CD4-positive, alpha-beta T cell treated with Interleukin-4 for 4 hours (primary cell): Measurements from ENCODE around the gene ZBTB46.

Source experiments
- DNase-seq: peaks from one replicate; pipeline ENCODE4 v3.0.0-alpha.2; 2020

Gene ZBTB46

DNA sequence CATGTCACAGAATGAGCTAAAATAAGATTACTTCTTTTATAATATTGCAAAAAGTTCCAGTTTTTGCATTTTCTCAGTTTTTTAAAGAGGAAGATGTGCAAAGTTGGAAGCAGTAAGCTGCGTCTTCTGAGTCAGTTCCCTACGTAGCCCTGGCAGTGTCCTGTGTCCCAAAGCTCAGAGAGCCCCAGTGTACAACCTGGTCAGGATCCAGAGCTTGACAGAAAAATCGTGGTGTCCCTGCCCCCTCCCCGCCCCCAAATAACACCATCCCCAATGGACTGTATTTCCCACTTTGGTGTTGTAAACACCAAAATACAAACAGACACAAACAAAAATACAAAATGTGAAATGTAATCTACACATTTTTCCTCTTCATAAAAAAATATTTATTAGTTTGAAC, 86.9 kb downstream of the ZBTB46 start:
- DNase-seq = no peak

DNA sequence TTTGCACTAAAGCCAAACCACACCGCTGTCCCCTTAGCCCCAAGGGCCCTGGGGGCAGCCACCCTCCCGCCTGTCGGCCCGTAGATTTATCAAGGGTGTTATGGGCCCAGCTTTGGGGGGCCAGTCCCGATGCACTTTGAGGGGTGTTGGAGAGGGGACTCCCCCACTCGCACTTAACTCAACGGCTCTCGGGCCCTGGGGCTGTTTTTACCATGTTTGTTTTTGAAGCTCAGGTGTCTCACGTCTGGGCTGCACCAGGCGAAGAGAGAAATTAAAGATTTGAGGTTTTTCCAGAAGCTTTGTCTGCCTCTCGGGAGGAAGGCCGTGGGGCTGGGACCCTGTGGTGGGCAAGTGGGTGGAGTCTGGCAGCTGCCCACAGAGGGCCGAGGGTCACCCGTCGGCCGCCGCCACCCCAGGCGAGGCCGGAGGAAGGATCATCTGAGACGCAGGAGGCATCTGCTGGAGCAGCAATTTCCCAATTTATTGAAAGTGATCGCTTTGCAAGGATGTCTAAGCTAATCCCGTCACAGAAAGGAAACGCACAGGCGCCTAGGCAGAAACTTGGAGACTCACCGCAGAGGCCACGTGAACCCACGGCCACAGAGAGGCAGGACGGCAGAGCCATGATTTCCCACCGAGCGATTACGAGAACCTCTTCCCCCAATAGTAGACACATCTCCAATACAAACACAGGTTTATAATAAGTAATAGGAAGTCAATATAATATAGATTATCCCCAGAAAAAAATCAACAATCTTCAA, 87.7 kb downstream of the ZBTB46 start:
- DNase-seq = no peak

DNA sequence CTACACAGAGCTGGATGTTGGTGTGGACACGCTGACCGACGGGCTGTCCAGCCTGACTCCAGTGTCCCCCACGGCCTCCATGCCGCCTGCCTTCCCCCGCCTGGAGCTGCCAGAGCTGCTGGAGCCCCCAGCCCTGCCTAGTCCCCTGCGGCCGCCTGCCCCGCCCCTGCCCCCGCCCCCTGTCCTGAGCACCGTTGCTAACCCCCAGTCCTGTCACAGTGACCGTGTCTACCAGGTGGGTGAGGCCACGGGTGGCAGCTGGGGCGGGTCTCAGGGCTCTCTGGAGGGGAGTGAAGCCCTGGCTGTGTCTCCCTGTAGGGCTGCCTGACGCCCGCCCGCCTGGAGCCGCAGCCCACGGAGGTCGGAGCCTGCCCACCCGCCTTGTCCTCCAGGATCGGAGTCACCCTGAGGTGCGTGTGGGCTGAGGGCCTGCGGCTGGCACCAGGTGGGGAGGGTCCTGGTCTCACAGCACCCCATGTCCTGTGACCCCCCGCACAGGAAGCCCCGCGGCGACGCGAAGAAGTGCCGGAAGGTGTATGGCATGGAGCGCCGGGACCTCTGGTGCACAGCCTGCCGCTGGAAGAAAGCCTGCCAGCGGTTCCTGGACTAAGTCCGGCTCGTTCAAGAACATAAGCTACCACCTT, 88.6 kb downstream of the ZBTB46 start:
- no peak for DNase-seq

DNA sequence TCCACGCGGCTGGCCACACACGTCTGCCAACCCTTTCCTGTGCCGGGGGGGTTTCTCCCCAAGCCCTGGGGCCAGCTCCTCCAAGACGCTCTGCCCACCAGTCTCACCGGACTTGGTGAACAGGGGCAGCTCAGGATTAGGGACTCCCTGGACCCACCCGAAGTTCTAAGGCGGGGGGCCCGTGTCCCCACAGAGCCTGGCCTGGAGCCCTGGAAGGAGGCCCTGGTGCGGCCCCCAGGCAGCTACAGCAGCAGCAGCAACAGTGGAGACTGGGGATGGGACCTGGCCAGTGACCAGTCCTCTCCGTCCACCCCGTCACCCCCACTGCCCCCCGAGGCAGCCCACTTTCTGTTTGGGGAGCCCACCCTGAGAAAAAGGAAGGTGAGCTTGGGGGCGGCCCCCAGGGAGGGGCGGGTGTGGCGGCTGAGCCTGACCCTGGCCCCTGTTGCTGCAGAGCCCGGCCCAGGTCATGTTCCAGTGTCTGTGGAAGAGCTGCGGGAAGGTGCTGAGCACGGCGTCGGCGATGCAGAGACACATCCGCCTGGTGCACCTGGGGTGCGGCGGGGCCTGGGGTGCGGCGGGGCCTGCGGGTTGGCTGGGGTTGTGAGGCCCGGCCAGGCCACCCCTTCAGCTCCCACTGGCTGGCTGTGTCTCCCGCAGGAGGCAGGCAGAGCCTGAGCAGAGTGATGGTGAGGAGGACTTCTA, 89.2 kb downstream of the ZBTB46 start:
- no peak for DNase-seq

DNA sequence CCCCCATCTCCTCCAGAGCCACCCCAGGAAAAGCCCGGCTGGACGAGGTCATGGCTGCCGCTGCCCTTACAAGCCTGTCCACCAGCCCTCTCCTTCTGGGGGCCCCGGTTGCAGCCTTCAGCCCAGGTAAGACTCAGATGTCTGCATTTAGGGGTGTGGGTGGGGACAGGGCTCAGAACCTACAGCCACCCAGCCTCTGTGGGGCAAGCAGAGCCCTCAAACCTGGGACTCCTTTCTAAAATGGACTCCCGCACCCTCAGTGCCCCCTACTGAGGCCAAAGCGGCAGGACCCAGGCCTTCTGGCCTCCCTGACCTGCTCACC, 89.7 kb downstream of the ZBTB46 start:
- DNase-seq = no peak

DNA sequence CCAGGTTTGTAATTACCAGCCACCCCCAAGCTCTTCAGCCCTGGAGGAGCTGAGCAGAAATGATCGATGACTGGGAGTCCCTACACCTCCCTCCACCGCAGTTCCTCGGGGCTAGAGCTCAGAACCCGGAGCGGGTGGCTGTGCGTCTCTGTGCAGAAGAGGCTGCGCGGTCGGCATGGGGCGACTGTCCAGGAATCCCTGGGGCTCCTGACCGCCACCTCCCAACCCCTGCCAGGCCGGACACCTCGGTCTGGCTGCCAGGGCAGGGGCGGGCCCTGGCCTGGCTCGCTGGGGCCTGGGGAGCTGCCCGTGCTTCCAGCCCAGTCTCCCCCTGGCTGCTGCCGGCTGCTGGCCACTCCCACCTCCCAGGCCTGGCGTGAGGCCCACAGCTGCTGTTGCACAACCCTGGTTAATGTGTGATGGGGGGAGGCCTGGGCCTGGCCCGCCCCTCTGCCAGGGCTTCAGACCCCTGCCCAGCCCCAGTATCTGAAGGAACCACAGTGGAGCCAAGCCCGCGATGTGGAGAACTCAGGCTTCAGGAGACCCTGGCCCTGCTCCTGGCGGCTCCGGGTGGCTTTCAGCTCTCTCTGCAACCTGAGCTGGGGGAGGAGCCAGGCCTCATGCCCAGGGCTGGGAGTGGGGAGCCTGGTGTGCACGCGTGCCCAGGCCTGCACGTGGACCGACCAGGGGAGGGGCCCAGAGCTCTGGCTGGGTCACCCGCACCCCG, 90.3 kb downstream of the ZBTB46 start:
- DNase-seq = peak; percentile 28

DNA sequence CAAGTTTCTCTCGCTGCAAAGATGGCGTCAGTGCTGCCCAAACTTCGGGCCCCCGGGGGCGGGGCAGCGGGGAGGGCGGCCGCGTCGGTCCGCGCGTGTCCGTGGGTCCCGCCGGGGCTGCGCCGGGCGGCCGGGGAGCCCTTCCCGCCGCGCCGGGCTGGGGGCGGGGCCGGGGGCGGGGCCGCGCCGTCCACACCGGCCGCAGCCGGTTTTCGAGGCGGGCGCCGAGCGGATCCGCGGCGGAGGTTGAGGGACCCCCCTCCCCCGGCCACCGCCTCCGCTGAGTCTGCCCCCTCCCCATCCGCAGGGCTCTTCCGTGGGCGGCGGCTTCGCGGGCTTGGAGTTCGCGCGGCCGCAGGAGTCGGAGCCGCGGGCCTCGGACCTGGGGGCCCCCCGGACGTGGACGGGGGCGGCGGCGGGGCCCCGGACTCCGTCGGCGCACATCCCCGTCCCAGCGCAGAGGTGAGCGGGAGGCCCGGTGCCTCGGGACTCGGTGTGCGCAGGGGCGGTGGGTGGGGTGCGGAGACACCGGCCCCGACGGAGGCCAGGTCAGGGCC, 90.9 kb downstream of the ZBTB46 start:
- DNase-seq = peak; percentile 53

DNA sequence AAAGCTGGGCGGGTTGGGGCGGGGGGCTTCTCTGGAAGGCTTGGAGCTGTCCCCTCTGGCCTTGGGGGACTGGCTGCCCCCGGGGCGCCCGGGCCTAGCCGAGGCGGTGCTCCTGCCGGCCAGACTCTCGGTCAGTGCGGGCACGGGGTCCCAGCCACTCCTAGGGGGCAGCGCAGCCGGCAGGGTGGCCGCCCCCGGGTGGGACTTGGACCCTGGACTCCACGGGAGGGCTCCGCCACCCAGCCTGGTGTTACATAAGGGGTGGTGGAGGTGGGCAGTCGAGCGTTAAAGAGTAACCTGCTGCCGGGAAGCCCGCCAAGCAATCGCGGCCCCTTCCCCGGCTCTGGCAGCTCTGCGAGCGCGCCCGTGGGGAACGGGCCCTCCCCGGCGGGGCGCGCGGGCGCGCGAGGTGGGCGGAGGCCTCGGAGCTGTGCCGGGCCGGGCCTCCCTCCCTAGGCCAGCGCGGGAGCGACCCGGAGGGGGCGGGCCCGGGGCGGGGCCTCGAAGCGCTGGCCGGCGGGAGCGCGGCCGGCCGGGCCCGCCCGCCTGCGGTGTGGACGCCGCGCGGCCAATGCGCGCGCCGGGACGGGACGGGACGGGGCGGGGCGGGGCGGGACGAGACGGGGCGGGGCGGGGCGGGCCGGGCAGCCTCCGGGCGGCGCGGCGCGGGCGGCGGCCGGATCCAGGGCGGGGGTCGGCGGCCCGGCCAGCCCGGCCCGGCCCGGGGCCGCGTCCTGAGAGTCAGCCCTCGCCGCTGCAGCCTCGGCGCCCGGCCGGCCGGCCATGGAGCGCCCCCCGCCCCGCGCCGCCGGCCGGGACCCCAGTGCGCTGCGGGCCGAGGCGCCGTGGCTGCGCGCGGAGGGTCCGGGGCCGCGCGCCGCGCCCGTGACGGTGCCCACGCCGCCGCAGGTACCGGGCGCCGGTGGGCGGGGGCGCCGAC, 91.7 kb downstream of the ZBTB46 start, which contains the start of gene SLC2A4RG:
Gene SLC2A4RG, plus strand, starts transcription at position 647 of the 940 bp plus-strand sequence. Its CDS starts 137 bp downstream, at position 784.
- DNase-seq = peak; percentile 63

DNA sequence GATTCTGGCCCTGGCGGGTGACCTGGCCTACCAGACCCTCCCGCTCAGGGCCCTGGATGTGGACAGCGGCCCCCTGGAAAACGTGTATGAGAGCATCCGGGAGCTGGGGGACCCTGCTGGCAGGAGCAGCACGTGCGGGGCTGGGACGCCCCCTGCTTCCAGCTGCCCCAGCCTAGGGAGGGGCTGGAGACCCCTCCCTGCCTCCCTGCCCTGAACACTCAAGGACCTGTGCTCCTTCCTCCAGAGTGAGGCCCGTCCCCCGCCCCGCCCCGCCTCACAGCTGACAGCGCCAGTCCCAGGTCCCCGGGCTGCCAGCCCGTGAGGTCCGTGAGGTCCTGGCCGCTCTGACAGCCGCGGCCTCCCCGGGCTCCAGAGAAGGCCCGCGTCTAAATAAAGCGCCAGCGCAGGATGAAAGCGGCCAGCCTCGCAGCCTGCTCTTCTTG, 92.4 kb downstream of the ZBTB46 start:
- no peak for DNase-seq

DNA sequence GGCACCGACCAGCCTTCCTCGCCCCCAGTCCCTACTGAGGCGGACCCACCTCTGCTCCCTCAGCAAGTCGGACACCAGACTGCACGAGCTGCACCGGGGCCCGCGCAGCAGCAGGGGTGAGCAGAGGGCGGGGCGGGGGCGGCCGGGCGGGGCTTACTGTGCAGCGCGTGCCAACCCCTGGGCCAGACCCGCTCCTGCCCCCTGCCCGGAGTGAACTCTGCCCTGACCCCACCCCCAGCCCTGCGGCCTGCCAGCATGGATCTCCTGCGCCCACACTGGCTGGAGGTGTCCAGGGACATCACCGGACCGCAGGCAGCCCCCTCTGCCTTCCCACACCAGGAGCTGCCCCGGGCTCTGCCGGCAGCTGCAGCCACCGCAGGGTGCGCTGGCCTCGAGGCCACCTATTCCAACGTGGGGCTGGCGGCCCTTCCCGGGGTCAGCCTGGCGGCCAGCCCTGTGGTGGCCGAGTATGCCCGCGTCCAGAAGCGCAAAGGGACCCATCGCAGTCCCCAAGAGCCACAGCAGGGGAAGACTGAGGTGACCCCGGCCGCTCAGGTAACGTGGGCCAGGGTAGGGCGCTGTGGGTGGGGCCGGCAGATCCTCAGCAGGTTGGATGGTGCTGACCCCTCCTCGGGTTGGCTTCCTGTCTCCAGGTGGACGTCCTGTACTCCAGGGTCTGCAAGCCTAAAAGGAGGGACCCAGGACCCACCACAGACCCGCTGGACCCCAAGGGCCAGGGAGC, 92.9 kb downstream of the ZBTB46 start:
- no peak for DNase-seq

DNA sequence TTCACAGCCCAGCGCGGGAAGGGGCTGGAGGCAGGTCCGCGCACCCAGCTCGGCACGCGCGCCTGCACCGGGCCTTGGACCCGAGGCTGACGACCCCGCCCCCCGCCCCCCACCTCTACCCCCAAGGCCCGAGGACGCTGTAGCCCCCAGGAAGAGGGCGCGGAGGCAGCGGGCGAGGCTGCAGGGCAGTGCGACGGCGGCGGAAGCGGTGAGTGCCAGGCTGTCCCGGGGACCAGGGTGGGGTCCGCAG, 93.4 kb downstream of the ZBTB46 start:
- no peak for DNase-seq

DNA sequence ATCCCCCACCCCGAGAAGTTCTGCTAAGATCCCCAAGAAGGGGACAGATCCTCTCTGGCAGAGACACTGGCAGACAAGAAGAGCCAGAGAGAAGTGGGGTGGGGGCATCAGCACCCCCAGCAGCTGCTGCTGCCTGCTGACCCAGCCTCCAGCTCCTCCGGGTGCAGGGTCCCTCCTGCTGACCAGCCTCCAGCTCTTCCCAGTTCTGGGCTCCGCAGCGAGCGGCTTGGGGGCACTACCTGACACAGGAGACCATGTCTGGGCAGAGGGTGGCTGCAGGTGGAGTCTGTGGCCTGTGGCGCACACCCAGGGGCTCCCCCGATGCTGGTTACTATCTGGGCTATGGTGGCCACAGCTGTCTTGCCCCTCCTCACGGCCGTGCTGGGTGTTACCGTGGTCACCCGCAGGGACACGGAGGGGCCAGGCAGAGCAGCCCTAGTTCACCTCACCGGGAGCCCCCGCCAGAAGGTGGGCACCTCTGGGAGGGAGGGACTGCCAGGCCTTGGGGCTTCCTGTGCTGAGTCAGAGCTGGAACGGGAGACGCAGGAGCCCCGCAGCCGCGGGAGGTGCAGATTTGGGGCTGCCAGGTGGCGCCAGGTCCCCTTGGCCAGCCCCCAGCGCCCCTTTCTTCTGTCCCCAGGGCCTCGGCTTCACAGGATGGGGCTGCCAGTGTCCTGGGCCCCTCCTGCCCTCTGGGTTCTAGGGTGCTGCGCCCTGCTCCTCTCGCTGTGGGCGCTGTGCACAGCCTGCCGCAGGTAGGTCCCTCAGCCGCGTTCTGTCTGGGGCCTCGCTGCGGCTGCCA, 94.0 kb downstream of the ZBTB46 start:
- DNase-seq = peak; percentile 60

DNA sequence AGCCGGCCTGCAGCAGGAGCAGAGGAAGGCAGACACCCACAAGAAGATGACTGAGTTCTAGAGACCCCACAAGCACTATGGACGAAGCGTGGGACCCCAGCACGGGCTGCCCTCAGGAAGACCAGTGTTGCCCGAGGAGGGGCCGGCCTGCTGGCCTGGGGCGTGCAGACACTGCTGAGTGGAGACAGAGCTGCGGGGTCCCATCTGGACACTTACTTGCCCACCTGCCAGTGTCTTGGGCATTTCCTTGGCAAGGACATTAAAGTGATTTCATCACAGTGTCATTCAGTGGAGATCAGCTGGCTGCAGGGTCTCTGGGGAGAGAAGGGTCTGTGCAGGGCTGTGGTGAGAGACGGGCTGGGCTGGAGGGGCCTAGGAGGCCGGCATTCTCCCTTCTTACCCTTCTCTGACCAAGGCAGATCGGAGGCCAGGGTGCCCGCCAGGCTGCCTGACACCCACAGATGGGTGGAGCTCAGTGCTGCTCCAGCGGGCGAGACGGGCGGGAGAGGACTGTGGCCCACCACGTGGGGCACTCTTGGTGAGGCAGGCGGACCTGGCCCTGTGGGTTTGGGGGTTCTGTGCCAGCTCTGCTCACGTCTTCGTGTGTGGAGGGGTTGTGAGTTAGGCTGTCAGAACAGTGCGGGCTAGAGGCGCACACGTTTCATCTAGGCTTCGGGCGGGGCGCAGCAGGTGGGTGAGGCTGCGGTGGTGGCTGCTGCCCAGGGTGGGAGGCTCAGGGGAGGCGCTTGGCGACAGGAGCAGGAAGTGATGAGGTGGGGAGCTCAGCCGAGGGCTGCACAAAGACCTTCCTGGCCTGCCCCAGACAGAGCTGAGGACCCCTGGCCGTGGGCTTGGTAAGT, 95.0 kb downstream of the ZBTB46 start, which contains the start of gene LIME1:
Gene LIME1, plus strand, starts transcription at position 806 of the 860 bp plus-strand sequence. CDS start 886 bp downstream, outside the sequence.
- peak; percentile 86 for DNase-seq

DNA sequence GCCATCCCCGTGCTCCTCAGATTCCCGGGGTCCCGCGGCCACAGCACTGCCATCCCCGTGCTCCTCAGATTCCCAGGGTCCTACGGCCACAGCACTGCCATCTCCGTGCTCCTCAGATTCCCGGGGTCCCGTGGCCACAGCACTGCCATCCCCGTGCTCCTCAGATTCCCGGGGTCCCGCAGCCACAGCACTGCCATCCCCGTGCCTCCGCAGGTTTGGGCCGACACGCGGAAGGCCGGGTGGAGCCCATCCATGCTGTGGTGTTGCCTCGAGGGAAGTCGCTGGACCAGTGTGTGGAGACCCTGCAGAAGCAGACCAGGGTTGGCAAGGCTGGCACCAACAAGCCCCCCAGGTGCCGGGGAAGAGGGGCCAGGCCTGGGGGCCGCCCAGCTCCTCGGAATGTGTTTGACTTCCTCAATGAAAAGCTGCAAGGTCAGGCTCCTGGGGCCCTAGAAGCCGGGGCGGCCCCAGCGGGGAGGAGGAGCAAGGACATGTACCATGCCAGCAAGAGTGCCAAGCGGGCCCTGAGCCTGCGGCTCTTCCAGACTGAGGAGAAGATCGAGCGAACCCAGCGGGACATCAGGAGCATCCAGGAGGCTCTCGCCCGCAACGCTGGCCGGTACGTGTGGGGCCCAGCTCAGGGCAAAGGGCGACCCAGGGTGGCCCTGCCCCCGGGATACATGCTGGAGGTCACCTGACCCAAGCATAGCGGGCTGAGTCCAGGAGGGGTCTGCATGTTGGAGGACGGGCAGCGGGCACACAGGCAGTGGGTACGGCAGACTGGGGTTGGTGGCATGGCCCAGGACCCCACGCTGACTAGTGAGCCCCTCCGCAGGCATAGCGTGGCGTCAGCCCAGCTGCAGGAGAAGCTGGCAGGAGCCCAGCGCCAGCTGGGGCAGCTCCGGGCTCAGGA, 95.9 kb downstream of the ZBTB46 start:
- no peak for DNase-seq

DNA sequence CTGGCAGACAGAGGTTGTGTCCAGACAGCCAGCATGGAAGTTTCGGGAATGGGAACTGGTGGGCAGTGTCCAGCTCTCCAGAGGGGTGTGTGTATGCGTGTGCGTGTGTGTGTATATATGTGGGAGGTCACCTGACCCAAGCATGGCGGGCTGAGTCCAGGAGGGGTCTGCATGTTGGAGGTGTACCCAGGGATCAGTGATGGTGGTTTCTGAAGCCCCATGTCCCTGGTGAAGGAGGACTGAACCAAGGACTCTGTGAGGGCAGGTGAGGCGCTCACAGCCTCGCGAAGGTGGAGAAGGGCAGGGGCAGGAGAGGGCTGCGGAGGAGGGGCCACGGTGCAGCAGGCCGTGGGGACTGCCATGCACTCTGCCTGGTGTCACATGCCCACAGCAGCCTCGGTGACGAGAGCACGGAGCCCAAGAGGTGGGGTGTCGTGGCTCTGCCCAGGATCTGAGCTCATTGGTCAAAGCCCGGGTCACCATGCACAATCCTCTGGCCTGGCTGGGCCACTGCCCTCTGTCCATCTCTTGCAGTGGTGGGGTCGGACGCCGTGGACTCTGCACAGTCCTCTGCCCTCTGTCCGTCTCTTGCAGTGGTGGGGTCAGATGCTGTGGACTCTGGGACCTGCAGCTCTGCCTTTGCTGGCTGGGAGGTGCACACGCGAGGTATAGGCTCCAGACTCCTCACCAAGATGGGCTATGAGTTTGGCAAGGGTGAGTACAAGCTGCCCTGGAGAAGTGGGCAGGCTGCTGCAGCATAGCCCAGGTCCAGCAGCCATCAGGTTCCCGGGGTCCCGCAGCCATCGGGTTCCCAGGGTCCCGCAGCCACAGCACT, 96.7 kb downstream of the ZBTB46 start:
- DNase-seq = no peak

DNA sequence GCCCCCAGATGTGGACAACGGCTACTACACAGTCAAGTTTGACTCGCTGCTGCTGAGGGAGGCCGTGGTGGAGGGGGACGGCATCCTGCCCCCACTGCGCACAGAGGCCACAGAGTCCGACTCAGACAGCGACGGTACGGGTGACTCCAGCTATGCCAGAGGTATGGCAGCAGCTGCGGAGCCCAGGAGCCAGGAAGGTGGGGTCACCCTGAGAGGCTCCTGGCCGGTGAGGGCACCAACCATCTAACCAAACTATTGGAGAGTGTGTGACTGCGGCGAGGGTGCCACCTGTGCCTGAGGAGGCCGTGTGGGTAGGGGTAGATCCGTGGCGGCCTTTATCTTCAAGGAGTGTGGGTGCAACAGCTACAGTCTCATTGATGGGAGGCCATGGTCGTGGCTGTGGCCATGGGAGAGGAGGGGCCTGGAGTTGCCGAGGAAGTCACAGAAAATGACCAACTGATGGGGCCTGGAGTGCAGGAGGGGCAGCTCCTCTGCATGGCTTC, 97.4 kb downstream of the ZBTB46 start:
- DNase-seq = no peak

DNA sequence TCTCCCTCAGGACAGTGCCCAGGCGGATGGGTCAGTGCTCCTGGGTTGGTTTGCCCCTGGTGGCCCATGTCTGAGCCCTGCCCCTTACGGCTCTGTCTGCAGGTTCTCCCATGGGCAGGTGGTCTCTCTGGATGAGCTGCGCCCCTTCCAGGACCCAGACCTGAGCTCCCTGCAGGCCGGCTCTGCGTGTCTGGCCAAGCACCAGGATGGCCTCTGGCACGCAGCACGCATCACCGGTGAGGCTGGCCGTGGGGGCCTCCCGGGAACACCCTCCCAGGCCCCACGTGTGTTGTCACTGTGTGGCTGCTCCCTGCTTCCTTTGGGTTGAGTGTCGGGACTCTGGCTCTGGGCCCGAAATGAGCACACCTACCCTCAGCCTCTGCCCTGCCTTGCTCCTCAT, 97.9 kb downstream of the ZBTB46 start:
- DNase-seq = no peak
